Peyer's patch (tissue), 4 donors: ENCODE results near the gene SPEM3.

ENCODE experiments used
- POLR2A ChIP-seq, 2 donors: fragments of 450-650 bp; IDR thresholded peaks; one replicate each; pipeline ENCODE4 v1.5.1; 2017; ENCODE audit warnings: antibody characterized with exemption in 2 of 2, mild to moderate bottlenecking in 2 of 2, moderate library complexity in 2 of 2
- TF ChIP-seq, protein P1 (sequence below), 6 experiments: fragments of 450-650 bp in 4 of 6; fragments of 200-600 bp in 2 of 6; sonication (generic) in 1 of 6; IDR thresholded peaks; one replicate each; pipeline ENCODE4 v1.5.1; 2017 to 2019; ENCODE audit warnings: antibody characterized with exemption in 6 of 6, mild to moderate bottlenecking in 3 of 6, moderate library complexity in 1 of 6

DNA sequence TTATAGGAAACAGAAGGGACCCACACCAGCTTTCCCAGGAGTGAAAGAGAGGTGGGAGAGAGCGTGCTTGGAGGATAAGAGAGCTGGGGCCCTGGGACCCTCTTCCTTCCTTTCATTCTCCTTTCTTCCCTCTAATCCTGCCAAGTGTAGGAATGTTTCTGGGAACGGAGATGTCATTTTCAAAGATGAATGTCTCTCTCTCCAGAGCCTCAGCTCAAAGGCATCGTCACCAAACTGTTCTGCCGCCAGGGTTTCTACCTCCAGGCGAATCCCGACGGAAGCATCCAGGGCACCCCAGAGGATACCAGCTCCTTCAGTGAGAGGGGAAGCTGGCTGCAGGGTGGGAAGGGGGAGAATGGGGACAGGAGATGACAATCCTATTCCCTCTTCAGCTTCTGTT, 12.6 kb downstream of the SPEM3 start:
- TF ChIP-seq POLR2A (IDR thresholded peaks at IDR 0.05): no peak
- TF ChIP-seq, protein P1, sequence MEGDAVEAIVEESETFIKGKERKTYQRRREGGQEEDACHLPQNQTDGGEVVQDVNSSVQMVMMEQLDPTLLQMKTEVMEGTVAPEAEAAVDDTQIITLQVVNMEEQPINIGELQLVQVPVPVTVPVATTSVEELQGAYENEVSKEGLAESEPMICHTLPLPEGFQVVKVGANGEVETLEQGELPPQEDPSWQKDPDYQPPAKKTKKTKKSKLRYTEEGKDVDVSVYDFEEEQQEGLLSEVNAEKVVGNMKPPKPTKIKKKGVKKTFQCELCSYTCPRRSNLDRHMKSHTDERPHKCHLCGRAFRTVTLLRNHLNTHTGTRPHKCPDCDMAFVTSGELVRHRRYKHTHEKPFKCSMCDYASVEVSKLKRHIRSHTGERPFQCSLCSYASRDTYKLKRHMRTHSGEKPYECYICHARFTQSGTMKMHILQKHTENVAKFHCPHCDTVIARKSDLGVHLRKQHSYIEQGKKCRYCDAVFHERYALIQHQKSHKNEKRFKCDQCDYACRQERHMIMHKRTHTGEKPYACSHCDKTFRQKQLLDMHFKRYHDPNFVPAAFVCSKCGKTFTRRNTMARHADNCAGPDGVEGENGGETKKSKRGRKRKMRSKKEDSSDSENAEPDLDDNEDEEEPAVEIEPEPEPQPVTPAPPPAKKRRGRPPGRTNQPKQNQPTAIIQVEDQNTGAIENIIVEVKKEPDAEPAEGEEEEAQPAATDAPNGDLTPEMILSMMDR (IDR thresholded peaks at IDR 0.05): no peak
